Body of pancreas (tissue), 4 donors: ENCODE results near the gene FAAH.

Source experiments
- POLR2A ChIP-seq, 3 donors: fragments of 450-650 bp; IDR thresholded peaks; one replicate each; pipeline ENCODE4 v1.6.1; 2016; ENCODE audit warnings: antibody characterized with exemption in 3 of 3, mild to moderate bottlenecking in 2 of 3
- TF ChIP-seq, protein P1 (sequence below), 7 experiments: fragments of 450-650 bp in 4 of 7; fragments of 200-600 bp in 3 of 7; sonication (generic) in 3 of 7; IDR thresholded peaks; one replicate each; pipeline ENCODE4 v1.5.1; 2016 to 2019; ENCODE audit warnings: antibody characterized with exemption in 7 of 7

- TF ChIP-seq POLR2A (IDR thresholded peaks at IDR 0.05), result no peak
- TF ChIP-seq, protein P1, sequence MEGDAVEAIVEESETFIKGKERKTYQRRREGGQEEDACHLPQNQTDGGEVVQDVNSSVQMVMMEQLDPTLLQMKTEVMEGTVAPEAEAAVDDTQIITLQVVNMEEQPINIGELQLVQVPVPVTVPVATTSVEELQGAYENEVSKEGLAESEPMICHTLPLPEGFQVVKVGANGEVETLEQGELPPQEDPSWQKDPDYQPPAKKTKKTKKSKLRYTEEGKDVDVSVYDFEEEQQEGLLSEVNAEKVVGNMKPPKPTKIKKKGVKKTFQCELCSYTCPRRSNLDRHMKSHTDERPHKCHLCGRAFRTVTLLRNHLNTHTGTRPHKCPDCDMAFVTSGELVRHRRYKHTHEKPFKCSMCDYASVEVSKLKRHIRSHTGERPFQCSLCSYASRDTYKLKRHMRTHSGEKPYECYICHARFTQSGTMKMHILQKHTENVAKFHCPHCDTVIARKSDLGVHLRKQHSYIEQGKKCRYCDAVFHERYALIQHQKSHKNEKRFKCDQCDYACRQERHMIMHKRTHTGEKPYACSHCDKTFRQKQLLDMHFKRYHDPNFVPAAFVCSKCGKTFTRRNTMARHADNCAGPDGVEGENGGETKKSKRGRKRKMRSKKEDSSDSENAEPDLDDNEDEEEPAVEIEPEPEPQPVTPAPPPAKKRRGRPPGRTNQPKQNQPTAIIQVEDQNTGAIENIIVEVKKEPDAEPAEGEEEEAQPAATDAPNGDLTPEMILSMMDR (IDR thresholded peaks at IDR 0.05), result no peak
Measured at GRCh38 chr1:46372431-46372830, 21.7 kb upstream of the FAAH start.
